Naive B cell (primary cell): Measurements from ENCODE around the gene CHMP2A. TPM values are rescaled to one million over a fixed set of nuclear protein-coding genes. Genes with fewer than 3 reads are reported as not detected.
A peak's percentile ranks its signal among the peaks of the same experiment; 100 is the strongest.

Source experiments
- ATAC-seq, 2 donors: fragments of 150-1000 bp; cut with Tn5 transposase; 2 replicates each; pipeline ENCODE4 v1.10.0; 2021; ENCODE audit warnings: low read depth in 2 of 2, mild to moderate bottlenecking in 2 of 2, moderate library complexity in 2 of 2
- DNase-seq: peaks from one replicate; pipeline ENCODE4 v3.0.0; 2022
- H3K27ac Mint-ChIP-seq, 6 donors: one replicate each; pipeline ENCODE4 v1.8.0; 2020 to 2022; ENCODE audit warnings: mild to moderate bottlenecking in 6 of 6, mixed read lengths in 6 of 6, moderate library complexity in 5 of 6, inconsistent platforms in 2 of 6
- H3K27me3 Mint-ChIP-seq, 3 donors: one replicate each; pipeline ENCODE4 v1.8.0; 2021 to 2022; ENCODE audit warnings: mixed read lengths in 3 of 3, mild to moderate bottlenecking in 1 of 3
- H3K36me3 Mint-ChIP-seq, 2 donors: one replicate each; pipeline ENCODE4 v1.8.0; 2020 to 2022; ENCODE audit warnings: mixed read lengths in 2 of 2, inconsistent platforms in 1 of 2, mild to moderate bottlenecking in 1 of 2
- H3K4me1 Mint-ChIP-seq, 3 donors: one replicate each; pipeline ENCODE4 v1.8.0; 2020 to 2022; ENCODE audit warnings: mixed read lengths in 3 of 3, inconsistent platforms in 1 of 3, mild to moderate bottlenecking in 1 of 3, moderate library complexity in 1 of 3
- H3K4me3 Mint-ChIP-seq, 8 donors: one replicate each; pipeline ENCODE4 v1.8.0; 2020 to 2022; ENCODE audit warnings: mild to moderate bottlenecking in 8 of 8, mixed read lengths in 8 of 8, moderate library complexity in 8 of 8, inconsistent platforms in 2 of 8
- H3K9me3 Mint-ChIP-seq, 7 donors: one replicate each; pipeline ENCODE4 v1.8.0; 2020 to 2022; ENCODE audit warnings: mixed read lengths in 7 of 7, mild to moderate bottlenecking in 5 of 7, inconsistent platforms in 2 of 7, moderate library complexity in 1 of 7
- polyA plus RNA-seq, 6 donors: library from polyadenylated mRNA; unstranded; fragments of 300-500 nt; fragmentation: Illumina TruSeq; gene quantifications; one replicate each; pipeline ENCODE4 v1.2.3, GENCODE V29; 2021; ENCODE audit warnings: low read depth in 6 of 6

Gene CHMP2A
- polyA plus RNA-seq, 6 donors from 2014 or later: 109 to 169 (median 122) TPM

- peaks cover 35 to 53% (median 46%) of the 10 kb centered on the region in 3 donors for H3K4me1 Mint-ChIP-seq
Observed at GRCh38 chr19:58563823-58564222, 8.9 kb upstream of the CHMP2A start.

GRCh38 chr19:58563034-58563573, 8.2 kb upstream of the CHMP2A start:
- ATAC-seq: peak; percentile 15 to 16
- H3K36me3 Mint-ChIP-seq: peaks cover 0 to under 1% of the 10 kb centered on the region in 2 donors
- peak; percentile 61 for DNase-seq
- no peaks in the 10 kb centered on the region for H3K27me3 Mint-ChIP-seq
- no peaks in the 10 kb centered on the region for H3K9me3 Mint-ChIP-seq
- peak overlapping the region in 4 of 6 donors; percentile 45 to 92 (median 76) for H3K27ac Mint-ChIP-seq
- peak overlapping the region; percentile 80 to 97 (median 88) for H3K4me3 Mint-ChIP-seq
- H3K4me1 Mint-ChIP-seq: peaks cover 32 to 52% (median 48%) of the 10 kb centered on the region in 3 donors

More at GRCh38 chr19:58563823-58564222, 8.9 kb upstream of the CHMP2A start:
- no peak for DNase-seq
- ATAC-seq: no peak
- H3K27ac Mint-ChIP-seq: peak overlapping the region in 5 of 6 donors; percentile 24 to 96 (median 77)
- H3K36me3 Mint-ChIP-seq: peaks cover 0 to 7% of the 10 kb centered on the region in 2 donors
- no peaks in the 10 kb centered on the region for H3K27me3 Mint-ChIP-seq
- peak overlapping the region; percentile 29 to 97 (median 88) for H3K4me3 Mint-ChIP-seq
- no peaks in the 10 kb centered on the region for H3K9me3 Mint-ChIP-seq

- ATAC-seq: no peak
- peak overlapping the region in 4 of 6 donors; percentile 45 to 92 (median 76) for H3K27ac Mint-ChIP-seq
- no peaks in the 10 kb centered on the region for H3K9me3 Mint-ChIP-seq
- H3K4me1 Mint-ChIP-seq: peaks cover 40 to 59% (median 53%) of the 10 kb centered on the region in 3 donors
- peak overlapping the region; percentile 80 to 99 (median 88) for H3K4me3 Mint-ChIP-seq
- H3K36me3 Mint-ChIP-seq: no peaks in the 10 kb centered on the region
- DNase-seq: no peak
- H3K27me3 Mint-ChIP-seq: no peaks in the 10 kb centered on the region
Observed at GRCh38 chr19:58562122-58563033, 7.5 kb upstream of the CHMP2A start.

- Mint-ChIP-seq H3K4me3 (peak overlapping the region; percentile 31 to 99 (median 86)), H3K27ac (peak overlapping the region in 3 of 6 donors; percentile 54 to 73 (median 56)), H3K36me3 (peaks cover 0 to 2% of the 10 kb centered on the region in 2 donors), H3K4me1 (peaks cover 48 to 68% (median 60%) of the 10 kb centered on the region in 3 donors), H3K9me3 (no peaks in the 10 kb centered on the region), H3K27me3 (no peaks in the 10 kb centered on the region)
- no peak for ATAC-seq
- no peak for DNase-seq
Observed at GRCh38 chr19:58561373-58562121, 6.6 kb upstream of the CHMP2A start.

GRCh38 chr19:58560921-58561320, 6.0 kb upstream of the CHMP2A start:
- H3K36me3 Mint-ChIP-seq: peaks cover 0 to 8% of the 10 kb centered on the region in 2 donors
- peak overlapping the region in 7 of 8 donors; percentile 79 to 99 (median 97) for H3K4me3 Mint-ChIP-seq
- H3K27ac Mint-ChIP-seq: peak overlapping the region in 3 of 6 donors; percentile 66 to 98 (median 73)
- DNase-seq (no peak), ATAC-seq (no peak)
- H3K27me3 Mint-ChIP-seq: no peaks in the 10 kb centered on the region
- H3K9me3 Mint-ChIP-seq: no peaks in the 10 kb centered on the region
- peaks cover 54 to 74% (median 62%) of the 10 kb centered on the region in 3 donors for H3K4me1 Mint-ChIP-seq

- peaks cover 56 to 78% (median 68%) of the 10 kb centered on the region in 3 donors for H3K4me1 Mint-ChIP-seq
- H3K27ac Mint-ChIP-seq: peak overlapping the region; percentile 44 to 99 (median 85)
- ATAC-seq (no peak), DNase-seq (no peak)
- no peaks in the 10 kb centered on the region for H3K27me3 Mint-ChIP-seq
- H3K9me3 Mint-ChIP-seq: no peaks in the 10 kb centered on the region
- peak overlapping the region; percentile 93 to 99 (median 98) for H3K4me3 Mint-ChIP-seq
- peaks cover 0 to 8% of the 10 kb centered on the region in 2 donors for H3K36me3 Mint-ChIP-seq
Observed at GRCh38 chr19:58560007-58560887, 5.3 kb upstream of the CHMP2A start.

GRCh38 chr19:58559275-58560006, 4.5 kb upstream of the CHMP2A start:
- Mint-ChIP-seq H3K4me3 (peak overlapping the region; percentile 93 to 99 (median 98)), H3K27me3 (no peaks in the 10 kb centered on the region), H3K27ac (peak overlapping the region; percentile 96 to 99 (median 98)), H3K36me3 (peaks cover 0 to 8% of the 10 kb centered on the region in 2 donors), H3K9me3 (no peaks in the 10 kb centered on the region), H3K4me1 (peaks cover 59 to 86% (median 76%) of the 10 kb centered on the region in 3 donors)
- DNase-seq (no peak), ATAC-seq (no peak)

GRCh38 chr19:58558623-58559274, 3.8 kb upstream of the CHMP2A start:
- Mint-ChIP-seq H3K27me3 (no peaks in the 10 kb centered on the region), H3K36me3 (peaks cover 0 to 12% of the 10 kb centered on the region in 2 donors), H3K4me3 (peak overlapping the region; percentile 93 to 99 (median 98)), H3K9me3 (no peaks in the 10 kb centered on the region), H3K4me1 (peaks cover 61 to 90% (median 79%) of the 10 kb centered on the region in 3 donors), H3K27ac (peak overlapping the region; percentile 96 to 99 (median 98))
- ATAC-seq (peak; percentile 59 to 62), DNase-seq (peak; percentile 99)

- Mint-ChIP-seq H3K4me3 (peak within 1 kb of the TSS; percentile 93 to 99 (median 98)), H3K9me3 (no peaks in the 10 kb centered on the region), H3K4me1 (peaks cover 59 to 89% (median 76%) of the 10 kb centered on the region in 3 donors), H3K36me3 (peaks cover 0 to 18% of the 10 kb centered on the region in 2 donors), H3K27ac (peak within 1 kb of the TSS; percentile 98 to 100 (median 99)), H3K27me3 (no peaks in the 10 kb centered on the region)
- ATAC-seq: peak; percentile 4 to 9
- no peak for DNase-seq
Observed at GRCh38 chr19:58558066-58558622, 3.2 kb upstream of the CHMP2A start, which contains the start of gene UBE2M. Gene UBE2M, minus strand, starts transcription at chr19:58558611. Its CDS starts 230 bp downstream, at chr19:58558381.

- Mint-ChIP-seq H3K4me3 (peak overlapping the region; percentile 90 to 99 (median 96)), H3K27ac (peak overlapping the region; percentile 90 to 100 (median 98)), H3K27me3 (no peaks in the 10 kb centered on the region), H3K4me1 (peaks cover 58 to 88% (median 80%) of the 10 kb centered on the region in 3 donors), H3K36me3 (peaks cover 0 to 25% of the 10 kb centered on the region in 2 donors), H3K9me3 (no peaks in the 10 kb centered on the region)
- DNase-seq (no peak), ATAC-seq (no peak)
Observed at GRCh38 chr19:58557221-58558065, 2.5 kb upstream of the CHMP2A start.
